Stimulated activated CD4-positive, alpha-beta T cell treated with anti-CD3 and anti-CD28 coated beads, Interleukin-12 subunit alpha, Interleukin-12 subunit beta, amount 100 ng/mL, for 24 hours (primary cell): ENCODE results near the gene MADCAM1.
"Not testable (repeated sequence)": the region's sequence is repeated elsewhere in the genome, so short reads cannot be mapped to it uniquely, and the experiment has no call there.

Experiments used
- DNase-seq, 2 experiments: peaks; one replicate each; pipeline ENCODE4 v3.0.0-alpha.2; 2020; ENCODE audit warnings: low read depth in 2 of 2

MADCAM1 gene

GRCh38 chr19:496112-496665 is at the start of gene MADCAM1:
MADCAM1 (plus strand) TSS chr19:496486; CDS start chr19:496500, 14 bp downstream.
- no peak for DNase-seq

- DNase-seq: no peak
Observed at GRCh38 chr19:447064-447426, 49.2 kb upstream of the MADCAM1 start.

- DNase-seq: no peak
Observed at GRCh38 chr19:447816-448560, 48.3 kb upstream of the MADCAM1 start.

- DNase-seq: no peak
Observed at GRCh38 chr19:449916-450315, 46.4 kb upstream of the MADCAM1 start.

GRCh38 chr19:450912-451481 is 45.3 kb upstream of the MADCAM1 start:
- DNase-seq: not testable (repeated sequence)

- no peak for DNase-seq
Observed at GRCh38 chr19:452829-453228, 43.5 kb upstream of the MADCAM1 start.

DNA sequence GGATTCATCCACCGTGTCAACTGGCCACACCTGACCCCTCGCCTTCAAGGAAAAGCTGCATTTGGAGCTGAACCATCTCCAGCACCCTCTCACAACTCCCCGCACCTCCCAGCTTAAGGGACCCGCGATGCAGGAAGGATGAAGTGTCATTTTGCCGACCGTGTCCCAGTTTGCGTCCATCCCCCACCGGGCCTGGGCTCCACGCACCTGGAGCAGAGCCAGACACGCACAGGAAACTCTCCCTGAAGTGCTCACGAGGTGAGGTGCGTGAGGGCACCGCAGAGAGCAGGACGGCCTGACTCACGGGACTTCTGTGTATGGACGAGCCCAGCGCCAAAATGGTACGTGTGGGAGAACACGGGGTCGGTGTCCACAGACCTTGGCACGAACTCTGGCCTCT is 42.7 kb upstream of the MADCAM1 start:
- no peak for DNase-seq

DNA sequence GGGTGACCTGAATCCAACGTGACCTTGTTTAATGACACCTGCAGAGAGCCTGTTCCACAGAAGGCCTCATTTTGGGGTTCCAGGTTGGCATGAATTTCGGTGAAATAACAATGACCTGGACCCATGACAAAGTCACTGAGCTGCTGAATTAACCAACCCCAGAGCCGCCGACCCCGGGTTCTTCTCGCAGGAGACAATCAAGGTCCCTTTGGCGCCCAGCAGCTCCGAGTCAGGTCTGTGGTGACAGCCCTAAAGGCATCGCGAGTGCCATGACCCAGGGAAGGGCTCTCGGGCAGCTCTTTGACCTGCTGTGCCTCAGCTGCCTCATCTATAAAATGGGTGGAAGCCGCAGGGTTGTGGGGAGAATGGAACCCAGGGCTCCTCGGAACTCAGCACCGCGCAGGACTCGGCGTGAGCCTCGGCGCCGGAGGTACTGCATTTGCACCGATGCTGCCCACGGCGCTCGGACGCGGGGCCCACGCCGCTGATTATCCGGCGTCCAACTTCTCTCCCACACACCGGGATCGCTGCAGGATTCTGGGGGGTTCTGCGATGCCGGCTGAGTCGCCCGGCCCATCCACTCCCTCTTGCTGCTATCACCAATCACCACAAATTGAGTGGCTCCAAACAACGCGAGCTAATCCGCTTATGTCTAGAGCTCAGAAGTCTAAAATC is 41.1 kb upstream of the MADCAM1 start:
- no peak for DNase-seq

- DNase-seq: no peak
Observed at GRCh38 chr19:455851-456546, 40.3 kb upstream of the MADCAM1 start.

- no peak for DNase-seq
Observed at GRCh38 chr19:456547-457110, 39.7 kb upstream of the MADCAM1 start.

- no peak for DNase-seq
Observed at GRCh38 chr19:457636-458035, 38.6 kb upstream of the MADCAM1 start.

DNA sequence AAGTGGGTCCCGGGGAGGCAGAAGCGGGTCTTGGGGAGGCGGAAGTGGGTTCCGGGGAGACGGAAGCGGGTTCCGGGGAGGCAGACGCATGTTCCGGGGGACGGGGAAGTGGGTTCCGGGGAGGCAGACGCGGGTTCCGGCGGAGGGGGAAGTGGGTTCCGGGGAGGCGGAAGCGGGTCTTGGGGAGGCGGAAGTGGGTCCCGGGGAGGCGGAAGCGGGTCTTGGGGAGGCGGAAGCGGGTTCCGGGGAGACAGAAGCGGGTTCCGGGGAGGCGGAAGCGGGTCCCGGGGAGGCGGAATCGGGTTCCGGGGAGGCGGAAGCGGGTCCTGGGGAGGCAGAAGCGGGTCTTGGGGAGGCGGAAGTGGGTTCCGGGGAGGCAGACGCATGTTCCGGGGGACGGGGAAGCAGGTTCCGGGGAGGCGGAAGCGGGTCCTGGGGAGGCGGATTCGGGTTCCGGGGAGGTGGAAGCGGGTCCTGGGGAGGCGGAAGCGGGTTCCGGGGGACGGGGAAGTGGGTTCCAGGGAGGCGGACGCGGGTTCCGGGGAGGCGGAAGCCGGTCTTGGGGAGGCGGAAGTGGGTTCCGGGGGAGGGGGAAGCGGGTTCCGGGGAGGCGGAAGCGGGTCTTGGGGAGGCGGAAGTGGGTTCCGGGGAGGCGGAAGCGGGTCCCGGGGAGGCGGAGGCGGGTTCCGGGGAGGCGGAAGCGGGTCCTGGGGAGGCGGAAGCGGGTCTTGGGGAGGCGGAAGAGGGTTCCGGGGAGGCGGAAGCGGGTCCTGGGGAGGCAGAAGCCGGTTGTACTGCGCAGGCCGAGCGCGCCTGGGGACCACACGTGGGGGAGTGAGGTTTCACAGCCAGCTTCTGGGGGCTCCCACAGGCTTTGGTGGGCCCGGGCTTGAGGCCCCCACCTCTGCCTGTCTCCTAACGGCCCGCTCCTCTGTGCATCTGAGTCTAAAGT is 37.9 kb upstream of the MADCAM1 start:
- no peak for DNase-seq

- no peak for DNase-seq
Observed at GRCh38 chr19:459724-460511, 36.4 kb upstream of the MADCAM1 start.

- no peak for DNase-seq
Observed at GRCh38 chr19:460877-461720, 35.2 kb upstream of the MADCAM1 start, which contains the start of gene SHC2. SHC2 (minus strand) TSS chr19:461033; CDS start chr19:460996, 37 bp downstream.

DNA sequence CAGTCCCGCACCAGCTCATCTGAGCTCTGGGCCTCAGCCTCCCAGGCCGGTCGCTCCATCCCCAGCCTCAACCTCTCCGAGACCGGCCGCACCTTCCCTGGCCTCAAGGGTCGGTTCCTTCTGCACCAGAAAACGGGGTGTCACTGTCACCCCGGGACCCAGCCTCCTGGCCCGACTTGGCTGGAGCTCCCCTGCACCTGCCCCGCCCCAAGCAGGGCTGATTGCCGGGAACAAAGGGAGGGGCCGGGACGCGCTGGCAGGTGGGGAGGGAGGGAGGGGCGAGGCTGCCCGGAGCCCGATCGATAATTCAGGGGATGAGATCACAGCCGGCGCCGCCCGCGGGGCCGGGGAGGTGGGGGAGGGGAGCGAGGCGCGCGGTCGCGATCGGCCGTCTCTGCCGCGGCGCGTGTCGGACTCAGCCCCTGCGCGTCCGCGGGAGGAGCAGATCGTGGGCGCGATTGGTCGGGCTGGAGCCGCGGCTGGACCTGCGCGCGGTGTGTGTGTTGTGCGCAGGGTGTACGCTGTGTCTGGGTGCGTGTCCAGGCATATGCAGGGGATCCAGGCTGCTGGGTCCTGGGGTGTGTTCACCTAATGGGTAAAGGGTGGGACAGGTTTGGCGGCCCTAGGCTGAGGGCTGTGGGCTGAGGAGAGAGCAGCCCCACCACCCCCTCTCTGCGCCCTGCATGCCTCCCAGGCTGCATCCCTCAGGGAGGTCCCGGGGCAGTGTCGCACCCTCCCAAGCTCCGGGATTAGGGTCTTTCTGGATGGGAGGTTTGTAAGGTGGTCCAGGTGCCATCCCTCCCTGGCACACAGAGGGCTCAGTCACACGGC is 34.4 kb upstream of the MADCAM1 start:
- no peak for DNase-seq

GRCh38 chr19:463483-464207 is 32.6 kb upstream of the MADCAM1 start:
- no peak for DNase-seq

GRCh38 chr19:464208-464545 is 32.1 kb upstream of the MADCAM1 start:
- no peak for DNase-seq
